Measurements from ENCODE around the gene MYBPC3.

The MYBPC3 gene

DNA sequence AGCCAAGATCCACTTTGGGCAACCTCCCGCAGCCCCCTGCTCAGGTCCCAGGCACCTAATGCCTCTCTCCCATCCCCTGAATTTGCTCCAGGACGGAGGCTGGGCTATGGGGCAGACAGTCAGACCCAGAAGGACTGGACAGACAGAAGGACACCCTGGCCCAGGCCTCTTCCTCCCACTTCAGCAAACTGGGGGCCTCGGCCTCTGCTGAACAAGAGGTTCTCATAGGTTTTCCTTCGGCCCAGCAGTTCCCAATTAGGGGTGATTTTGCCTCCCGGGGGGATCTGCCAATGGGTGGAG is 22.2 kb upstream of the MYBPC3 start:
- H3K4me3 ChIP-seq (ENCODE audit: control insufficient read depth, low read depth, low read length), result no peak overlapping the region
- TF ChIP-seq, protein P1, sequence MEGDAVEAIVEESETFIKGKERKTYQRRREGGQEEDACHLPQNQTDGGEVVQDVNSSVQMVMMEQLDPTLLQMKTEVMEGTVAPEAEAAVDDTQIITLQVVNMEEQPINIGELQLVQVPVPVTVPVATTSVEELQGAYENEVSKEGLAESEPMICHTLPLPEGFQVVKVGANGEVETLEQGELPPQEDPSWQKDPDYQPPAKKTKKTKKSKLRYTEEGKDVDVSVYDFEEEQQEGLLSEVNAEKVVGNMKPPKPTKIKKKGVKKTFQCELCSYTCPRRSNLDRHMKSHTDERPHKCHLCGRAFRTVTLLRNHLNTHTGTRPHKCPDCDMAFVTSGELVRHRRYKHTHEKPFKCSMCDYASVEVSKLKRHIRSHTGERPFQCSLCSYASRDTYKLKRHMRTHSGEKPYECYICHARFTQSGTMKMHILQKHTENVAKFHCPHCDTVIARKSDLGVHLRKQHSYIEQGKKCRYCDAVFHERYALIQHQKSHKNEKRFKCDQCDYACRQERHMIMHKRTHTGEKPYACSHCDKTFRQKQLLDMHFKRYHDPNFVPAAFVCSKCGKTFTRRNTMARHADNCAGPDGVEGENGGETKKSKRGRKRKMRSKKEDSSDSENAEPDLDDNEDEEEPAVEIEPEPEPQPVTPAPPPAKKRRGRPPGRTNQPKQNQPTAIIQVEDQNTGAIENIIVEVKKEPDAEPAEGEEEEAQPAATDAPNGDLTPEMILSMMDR (IDR thresholded peaks at IDR 0.05; ENCODE audit: control insufficient read depth, insufficient read depth, low read depth, low read length, missing control alignments), result no peak
- DNase-seq (ENCODE audit: low read depth), result no peak

DNA sequence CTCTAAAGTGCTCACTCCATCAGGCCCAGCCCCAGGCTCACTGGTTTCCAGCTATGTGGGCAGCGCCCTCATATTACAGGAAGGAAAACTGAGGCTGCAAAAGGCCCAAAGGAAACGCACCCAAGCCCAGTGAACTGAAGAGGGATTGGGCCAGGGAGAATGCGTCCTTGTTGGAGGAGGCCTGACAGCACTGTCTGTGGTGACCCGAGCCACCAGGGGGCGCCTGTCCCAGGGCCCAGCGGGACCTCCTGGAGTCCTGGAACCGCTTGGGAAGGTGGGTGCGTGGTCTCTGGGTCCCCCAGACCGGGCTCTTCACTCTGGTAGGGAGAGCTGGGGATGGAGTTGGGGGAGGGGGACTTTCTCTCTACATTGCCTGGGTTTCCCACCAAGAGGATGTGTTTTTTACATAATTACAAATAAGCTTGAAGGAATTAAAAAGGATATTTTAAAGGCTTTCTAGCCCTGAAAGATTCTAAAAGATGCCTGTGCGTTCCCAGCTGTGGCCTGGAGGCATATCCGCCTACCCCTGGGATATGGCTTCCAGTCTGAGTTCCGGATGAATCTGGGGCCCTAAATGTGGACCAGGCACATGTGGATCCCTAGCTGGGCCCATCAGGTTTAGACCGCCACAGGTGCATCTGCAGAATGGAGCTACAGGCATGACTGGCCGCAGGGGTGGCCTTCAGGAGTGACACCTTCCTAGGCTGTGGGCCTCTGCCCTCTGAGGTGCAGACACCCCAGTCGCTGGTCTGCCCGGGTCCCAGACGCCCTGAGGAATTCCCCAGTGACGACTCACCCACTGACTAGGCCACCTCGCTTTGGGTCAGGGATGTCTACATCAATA is 21.6 kb upstream of the MYBPC3 start:
- no peak overlapping the region for H3K4me3 ChIP-seq (ENCODE audit: control insufficient read depth, low read depth, low read length)
- TF ChIP-seq, protein P1 (IDR thresholded peaks at IDR 0.05; ENCODE audit: control insufficient read depth, insufficient read depth, low read depth, low read length, missing control alignments), result peak; percentile 97
- DNase-seq (ENCODE audit: low read depth), result no peak

DNA sequence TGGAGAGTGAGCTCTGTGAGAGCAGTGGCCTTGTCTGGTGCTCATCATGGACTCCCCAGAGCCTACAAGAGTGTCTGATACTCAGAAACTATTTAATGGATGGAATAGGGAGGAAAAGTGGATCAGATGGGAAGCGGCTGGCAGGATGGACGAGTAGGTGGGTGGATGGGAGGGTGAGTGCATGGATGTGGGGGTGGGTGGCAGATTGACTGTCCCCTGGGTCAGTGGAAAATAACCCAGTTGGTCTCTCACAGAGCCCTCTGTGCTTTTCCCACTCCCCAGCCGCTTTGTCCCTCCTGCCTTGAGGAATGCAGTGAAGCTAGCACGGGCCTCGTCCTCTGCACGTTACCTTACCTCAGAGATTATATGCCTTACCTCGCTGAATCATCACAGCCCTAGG is 19.9 kb upstream of the MYBPC3 start:
- no peak for DNase-seq (ENCODE audit: low read depth)
- no peak overlapping the region for H3K4me3 ChIP-seq (ENCODE audit: control insufficient read depth, low read depth, low read length)
- TF ChIP-seq, protein P1 (IDR thresholded peaks at IDR 0.05; ENCODE audit: control insufficient read depth, insufficient read depth, low read depth, low read length, missing control alignments), result no peak

DNA sequence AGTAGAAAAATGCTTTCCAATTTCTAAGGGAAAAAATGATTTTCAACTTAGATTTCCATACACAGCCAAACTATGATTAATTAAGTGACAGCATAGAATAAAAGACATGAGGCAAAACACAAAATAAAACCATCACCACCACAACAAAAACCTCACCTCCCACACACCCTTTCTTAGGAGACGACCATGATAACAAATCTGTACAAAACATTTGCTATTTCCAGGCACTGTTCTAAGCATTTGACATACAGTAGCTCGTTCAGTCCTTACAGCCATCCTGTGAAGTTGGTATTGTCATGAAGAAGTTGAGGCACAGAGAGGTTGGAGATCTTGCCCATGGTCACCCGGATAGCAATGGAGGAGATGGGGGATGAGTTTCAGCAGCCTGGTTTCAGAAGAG is 17.2 kb upstream of the MYBPC3 start:
- no peak overlapping the region for H3K4me3 ChIP-seq (ENCODE audit: control insufficient read depth, low read depth, low read length)
- no peak for DNase-seq (ENCODE audit: low read depth)
- TF ChIP-seq, protein P1 (IDR thresholded peaks at IDR 0.05; ENCODE audit: control insufficient read depth, insufficient read depth, low read depth, low read length, missing control alignments), result no peak

DNA sequence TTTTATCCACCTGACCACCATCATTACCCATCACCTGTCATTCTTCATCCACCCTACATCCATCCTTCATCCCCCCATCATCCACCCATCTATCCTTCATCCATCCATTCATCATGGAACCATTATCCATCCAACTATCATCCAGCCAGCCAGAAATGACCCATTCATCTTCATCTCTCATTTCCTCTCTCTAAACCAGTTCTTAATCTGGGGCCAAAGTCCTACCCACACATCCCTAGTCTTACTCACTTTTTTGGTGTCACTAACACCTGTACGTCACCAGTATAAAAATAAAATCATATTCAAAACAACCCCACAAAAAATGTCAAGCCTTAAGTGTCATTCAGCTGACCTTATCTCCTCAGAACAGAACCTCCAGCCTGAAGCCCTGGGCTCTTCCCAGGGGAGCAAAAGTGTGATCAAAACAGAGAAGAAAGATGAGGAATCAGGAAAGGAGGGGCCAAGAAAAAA is 13.6 kb upstream of the MYBPC3 start:
- DNase-seq (ENCODE audit: low read depth), result no peak
- no peak overlapping the region for H3K4me3 ChIP-seq (ENCODE audit: control insufficient read depth, low read depth, low read length)
- TF ChIP-seq, protein P1 (IDR thresholded peaks at IDR 0.05; ENCODE audit: control insufficient read depth, insufficient read depth, low read depth, low read length, missing control alignments), result no peak

DNA sequence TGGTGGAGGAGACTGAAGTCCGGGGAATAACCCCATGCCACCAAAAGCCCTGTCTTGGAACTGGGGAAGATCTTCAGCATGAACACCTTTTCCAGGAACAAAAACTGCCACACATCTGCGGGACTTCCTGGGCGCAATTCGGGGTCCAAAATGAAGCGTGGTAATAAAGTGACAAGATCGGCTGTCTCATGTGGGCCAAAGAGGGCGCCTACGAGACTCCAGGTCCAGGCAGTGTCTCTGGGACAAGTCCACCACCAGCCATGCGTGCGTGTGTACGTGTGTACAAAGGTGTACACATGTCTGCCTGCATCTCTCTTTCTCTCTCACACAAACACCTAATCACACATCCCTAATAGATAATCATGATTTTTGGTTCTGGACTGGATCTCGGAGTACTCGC is 8.9 kb upstream of the MYBPC3 start:
- no peak overlapping the region for H3K4me3 ChIP-seq (ENCODE audit: control insufficient read depth, low read depth, low read length)
- TF ChIP-seq, protein P1 (IDR thresholded peaks at IDR 0.05; ENCODE audit: control insufficient read depth, insufficient read depth, low read depth, low read length, missing control alignments), result no peak
- DNase-seq (ENCODE audit: low read depth), result no peak
